Hepatocyte (in vitro differentiated cells): ENCODE results near the gene MTA1. TPM values are rescaled to one million over a fixed set of nuclear protein-coding genes. Genes with fewer than 3 reads are reported as not detected.

Experiments used
- DNase-seq: peaks from one replicate; pipeline ENCODE4 v3.0.0-alpha.2; 2016; ENCODE audit warnings: low spot score
- H2AFZ ChIP-seq: fragments of 200-600 bp; sonication (generic); 2 replicates; pipeline ENCODE4 v1.6.0; 2016; ENCODE audit warnings: antibody characterized with exemption, mild to moderate bottlenecking
- H3K27ac ChIP-seq: fragments of 200-600 bp; sonication (generic); 2 replicates; pipeline ENCODE4 v1.5.1; 2016; ENCODE audit warnings: mild to moderate bottlenecking
- H3K27me3 ChIP-seq: fragments of 200-600 bp; sonication (generic); 2 replicates; pipeline ENCODE4 v1.6.1; 2016
- H3K36me3 ChIP-seq: fragments of 200-600 bp; sonication (generic); replicated peaks from 2 replicates; pipeline ENCODE4 v1.5.1; 2016; ENCODE audit warnings: low read depth; ENCODE audit not compliant: insufficient read depth
- H3K4me1 ChIP-seq: fragments of 200-600 bp; sonication (generic); 2 replicates; pipeline ENCODE4 v1.5.1; 2016; ENCODE audit warnings: mild to moderate bottlenecking, moderate library complexity; ENCODE audit not compliant: insufficient read depth
- H3K4me2 ChIP-seq: fragments of 200-600 bp; sonication (generic); 2 replicates; pipeline ENCODE4 v1.6.0; 2016
- H3K4me3 ChIP-seq: fragments of 200-600 bp; sonication (generic); 2 replicates; pipeline ENCODE4 v1.5.1; 2016; ENCODE audit warnings: mild to moderate bottlenecking
- H3K79me2 ChIP-seq: fragments of 200-600 bp; sonication (generic); 2 replicates; pipeline ENCODE4 v1.6.0; 2017; ENCODE audit warnings: mild to moderate bottlenecking
- H3K9me2 ChIP-seq: fragments of 200-600 bp; sonication (generic); replicated peaks from 2 replicates; pipeline ENCODE4 v1.6.0; 2017; ENCODE audit warnings: mild to moderate bottlenecking; ENCODE audit not compliant: insufficient read depth
- H3K9me3 ChIP-seq: fragments of 200-600 bp; sonication (generic); 2 replicates; pipeline ENCODE4 v1.5.1; 2016; ENCODE audit warnings: low read depth, mild to moderate bottlenecking
- H4K20me1 ChIP-seq: fragments of 200-600 bp; sonication (generic); 2 replicates; pipeline ENCODE4 v1.6.0; 2016; ENCODE audit warnings: mild to moderate bottlenecking; ENCODE audit not compliant: insufficient read depth, poor library complexity, severe bottlenecking
- EZH2 ChIP-seq: fragments of 200-600 bp; sonication (generic); IDR thresholded peaks from 2 replicates; pipeline ENCODE4 v1.6.1; 2016; ENCODE audit warnings: antibody characterized with exemption, mild to moderate bottlenecking, borderline replicate concordance
- EZH2phosphoT487 ChIP-seq: fragments of 200-600 bp; sonication (generic); IDR thresholded peaks from one replicate; pipeline ENCODE4 v1.6.1; 2018; ENCODE audit warnings: antibody characterized with exemption, mild to moderate bottlenecking, low read depth, moderate library complexity; ENCODE audit not compliant: unreplicated experiment, severe bottlenecking
- WGBS: methylation state at CpG from one replicate; pipeline ENCODE4 v1.1.6; 2016; ENCODE audit warnings: low lambda C conversion rate; ENCODE audit errors: missing lambda C conversion rate; 5-methylcytosine and 5-hydroxymethylcytosine counted together
- polyA plus RNA-seq: library from polyadenylated mRNA; unstranded; fragments of >200 nt; fragmentation: Nextera tagmentation; extraction: Ambion mirVana; gene quantifications from 2 replicates; pipeline ENCODE4 v1.2.1, GENCODE V29; 2016
- total RNA-seq: library from RNA; depleted of rRNA; stranded (reverse); fragments of >200 nt; gene quantifications from 2 replicates; pipeline ENCODE4 v1.2.3, GENCODE V29; 2014
- TF ChIP-seq, protein P1 (sequence below): fragments of 200-600 bp; sonication (generic); IDR thresholded peaks from 2 replicates; pipeline ENCODE4 v1.5.1; 2016; ENCODE audit warnings: antibody characterized with exemption, mild to moderate bottlenecking; ENCODE audit not compliant: poor library complexity

The MTA1 gene
- total and polyA plus RNA-seq, 2 experiments from 2014 or later = 48.1 to 52.7 TPM

DNA sequence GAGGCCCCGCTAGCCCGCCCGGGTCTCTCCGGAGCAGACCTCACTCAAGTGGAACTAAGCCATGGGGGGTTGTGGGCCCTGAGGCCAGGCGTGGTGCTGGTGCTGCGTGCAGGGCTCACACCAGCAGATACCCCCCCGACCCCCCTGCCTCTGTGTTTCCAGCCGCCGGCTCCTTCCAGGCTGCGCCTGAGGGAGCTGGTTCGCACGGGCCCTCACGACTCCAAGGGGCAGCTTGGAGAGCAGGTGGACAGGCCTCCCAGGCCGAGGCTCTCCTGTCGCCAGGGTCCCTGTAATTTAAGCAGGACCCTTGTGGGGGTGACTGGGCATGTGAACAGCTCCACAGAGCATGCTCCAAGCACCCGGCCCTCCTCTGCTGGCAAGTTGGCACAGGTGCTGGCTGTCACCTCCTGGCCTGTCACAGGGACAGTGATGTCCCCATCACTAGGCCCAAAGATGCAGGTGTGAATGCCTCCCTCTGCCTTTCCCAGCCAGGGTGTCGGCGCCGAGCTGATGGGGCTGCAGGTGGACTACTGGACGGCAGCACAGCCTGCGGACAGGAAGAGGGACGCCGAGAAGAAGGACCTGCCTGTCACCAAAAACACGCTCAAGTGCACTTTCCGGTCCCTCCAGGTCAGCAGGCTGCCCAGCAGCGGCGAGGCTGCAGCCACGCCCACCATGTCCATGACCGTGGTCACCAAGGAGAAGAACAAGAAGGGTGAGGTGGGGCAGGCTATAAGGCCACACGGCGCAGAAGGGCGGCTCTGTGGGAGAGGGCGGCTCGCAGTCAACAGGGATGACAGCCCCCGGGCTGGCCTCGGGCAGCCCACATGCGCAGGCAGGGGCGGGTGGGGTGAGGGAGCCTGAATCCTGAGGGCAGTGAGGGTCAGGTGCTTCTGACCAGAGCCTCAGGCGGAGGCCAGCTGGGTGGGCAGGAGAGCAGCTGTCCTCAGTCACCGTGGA, 27.2 kb upstream of the MTA1 start:
- no peaks in the 10 kb centered on the region for H3K9me3 ChIP-seq

DNA sequence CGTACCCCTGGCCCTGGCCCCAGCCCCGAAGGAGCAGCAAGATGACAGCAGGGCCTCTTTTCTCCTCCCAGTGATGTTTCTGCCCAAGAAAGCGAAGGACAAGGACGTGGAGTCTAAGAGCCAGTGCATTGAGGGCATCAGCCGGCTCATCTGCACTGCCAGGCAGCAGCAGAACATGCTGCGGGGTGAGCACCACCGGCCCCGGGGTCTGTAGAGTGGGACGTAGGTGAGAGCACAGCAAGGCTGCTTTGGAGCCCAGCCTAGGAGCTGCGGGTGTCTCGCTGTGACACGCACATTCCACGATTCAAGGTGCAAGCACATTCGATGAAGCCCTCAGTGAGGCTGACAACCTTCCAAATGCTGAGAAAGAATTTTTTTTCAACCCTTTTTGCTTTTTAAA, 26.5 kb upstream of the MTA1 start:
- no peak for DNase-seq
- 96% methylated on average over 14 of the region's 14 CpGs for WGBS
- H3K4me3 ChIP-seq = no peak overlapping the region

More for the DNA sequence above, 27.2 kb upstream of the MTA1 start:
- 95% methylated on average over 39 of the region's 40 CpGs for WGBS
- no peak for DNase-seq
- Histone ChIP-seq H3K36me3 (no peaks in the 10 kb centered on the region), H3K9me2 (no peaks in the 10 kb centered on the region), H3K4me3 (no peak overlapping the region), H3K79me2 (no peaks in the 10 kb centered on the region), H3K27ac (no peak overlapping the region), H2AFZ (no peak overlapping the region), H3K4me2 (no peak overlapping the region), H4K20me1 (no peaks in the 10 kb centered on the region), H3K4me1 (peaks cover under 1% of the 10 kb centered on the region), H3K27me3 (no peaks in the 10 kb centered on the region)
- TF ChIP-seq, protein P1, sequence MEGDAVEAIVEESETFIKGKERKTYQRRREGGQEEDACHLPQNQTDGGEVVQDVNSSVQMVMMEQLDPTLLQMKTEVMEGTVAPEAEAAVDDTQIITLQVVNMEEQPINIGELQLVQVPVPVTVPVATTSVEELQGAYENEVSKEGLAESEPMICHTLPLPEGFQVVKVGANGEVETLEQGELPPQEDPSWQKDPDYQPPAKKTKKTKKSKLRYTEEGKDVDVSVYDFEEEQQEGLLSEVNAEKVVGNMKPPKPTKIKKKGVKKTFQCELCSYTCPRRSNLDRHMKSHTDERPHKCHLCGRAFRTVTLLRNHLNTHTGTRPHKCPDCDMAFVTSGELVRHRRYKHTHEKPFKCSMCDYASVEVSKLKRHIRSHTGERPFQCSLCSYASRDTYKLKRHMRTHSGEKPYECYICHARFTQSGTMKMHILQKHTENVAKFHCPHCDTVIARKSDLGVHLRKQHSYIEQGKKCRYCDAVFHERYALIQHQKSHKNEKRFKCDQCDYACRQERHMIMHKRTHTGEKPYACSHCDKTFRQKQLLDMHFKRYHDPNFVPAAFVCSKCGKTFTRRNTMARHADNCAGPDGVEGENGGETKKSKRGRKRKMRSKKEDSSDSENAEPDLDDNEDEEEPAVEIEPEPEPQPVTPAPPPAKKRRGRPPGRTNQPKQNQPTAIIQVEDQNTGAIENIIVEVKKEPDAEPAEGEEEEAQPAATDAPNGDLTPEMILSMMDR = no peak
- TF ChIP-seq EZH2 (no peak), EZH2phosphoT487 (no peak)

DNA sequence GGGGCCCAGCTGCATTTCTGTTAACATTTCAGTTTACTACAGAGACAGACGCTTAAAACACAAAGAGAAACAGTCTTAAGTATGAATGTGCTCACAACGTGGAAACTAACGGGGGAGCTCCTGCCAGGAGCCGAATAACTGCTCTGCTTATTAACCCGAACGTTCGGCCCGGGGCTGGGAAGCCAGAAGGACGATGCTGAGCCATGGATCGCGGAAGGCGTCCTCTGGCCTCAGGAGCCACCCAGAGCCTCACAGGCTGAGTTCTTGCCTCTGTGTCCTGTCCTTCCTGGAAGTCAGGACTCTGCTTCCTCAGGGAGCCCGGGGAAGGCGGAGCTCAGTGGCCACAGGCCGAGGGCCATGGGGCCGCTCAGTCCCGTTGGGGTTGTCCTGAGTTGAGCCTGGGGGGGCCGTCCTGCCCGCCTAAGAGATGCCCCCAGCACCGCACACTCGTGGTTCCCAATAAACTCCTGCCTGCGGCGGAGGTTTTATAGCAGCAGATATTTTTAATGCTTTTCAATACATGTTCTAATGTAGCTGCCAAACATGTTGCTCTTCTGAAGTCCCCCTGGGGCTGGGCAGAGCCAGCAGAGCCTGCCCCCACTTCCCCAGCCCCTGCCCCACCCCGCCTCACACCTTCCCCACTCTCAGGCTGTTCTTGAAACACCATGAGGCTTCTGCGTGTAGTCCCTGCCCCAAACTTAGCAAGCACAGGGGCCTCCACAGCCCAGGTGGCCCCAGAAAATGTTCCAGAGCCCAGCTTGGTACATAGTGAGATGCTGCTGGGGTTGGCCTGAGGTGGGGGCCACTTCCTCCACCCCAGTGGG, 24.7 kb upstream of the MTA1 start:
- H3K36me3 ChIP-seq = no peaks in the 10 kb centered on the region
- TF ChIP-seq EZH2 = no peak
- TF ChIP-seq, protein P1 = no peak
- TF ChIP-seq EZH2phosphoT487 = no peak

More for the DNA sequence above, 26.5 kb upstream of the MTA1 start:
- no peaks in the 10 kb centered on the region for H3K9me2 ChIP-seq
- no peaks in the 10 kb centered on the region for H3K9me3 ChIP-seq
- H4K20me1 ChIP-seq = no peaks in the 10 kb centered on the region
- H3K27ac ChIP-seq = no peak overlapping the region
- no peaks in the 10 kb centered on the region for H3K79me2 ChIP-seq
- H3K36me3 ChIP-seq = no peaks in the 10 kb centered on the region
- H3K4me2 ChIP-seq = no peak overlapping the region
- no peaks in the 10 kb centered on the region for H3K27me3 ChIP-seq
- peaks cover 6% of the 10 kb centered on the region for H3K4me1 ChIP-seq
- no peak overlapping the region for H2AFZ ChIP-seq
- TF ChIP-seq EZH2 (no peak), EZH2phosphoT487 (no peak)
- TF ChIP-seq, protein P1 = no peak

More for the DNA sequence above, 24.7 kb upstream of the MTA1 start:
- H3K9me2 ChIP-seq = no peaks in the 10 kb centered on the region
- no peak overlapping the region for H3K27ac ChIP-seq
- peaks cover 14% of the 10 kb centered on the region for H3K4me1 ChIP-seq
- peaks cover 10% of the 10 kb centered on the region for H3K79me2 ChIP-seq
- no peak overlapping the region for H2AFZ ChIP-seq
- H3K9me3 ChIP-seq = no peaks in the 10 kb centered on the region
- H3K4me2 ChIP-seq = no peak overlapping the region
- 93% methylated on average over 24 of the region's 25 CpGs for WGBS
- no peaks in the 10 kb centered on the region for H4K20me1 ChIP-seq
- H3K4me3 ChIP-seq = no peak overlapping the region
- H3K27me3 ChIP-seq = no peaks in the 10 kb centered on the region
- DNase-seq = no peak
